ENCODE results near the gene SPG7.
"Not testable (repeated sequence)": the region's sequence is repeated elsewhere in the genome, so short reads cannot be mapped to it uniquely, and the experiment has no call there.

Gene SPG7

DNA sequence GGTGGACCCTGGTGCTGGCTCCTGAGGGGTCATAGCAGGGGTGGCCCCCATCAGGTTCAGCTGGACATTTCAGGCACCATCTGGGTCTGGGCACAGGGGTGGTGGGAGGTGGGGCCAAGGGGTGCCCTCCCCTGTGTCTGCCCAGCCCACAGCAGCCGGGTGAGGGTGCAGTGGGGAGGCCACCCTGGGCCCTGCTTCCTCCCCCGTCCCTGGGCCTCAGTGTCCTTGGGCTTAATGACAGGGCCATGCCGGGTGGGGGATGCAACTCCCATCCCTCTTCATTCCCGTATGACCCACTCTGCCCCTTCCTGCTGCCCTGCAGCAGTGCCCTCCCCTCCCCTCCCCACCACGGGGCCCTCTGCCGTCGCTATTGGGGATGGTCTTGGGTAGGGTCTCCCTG, 78.0 kb downstream of the SPG7 start:
- in situ Hi-C loops (cut with HindIII; ENCODE audit: low pct_ligation_motif_present, low sequenced_read_pairs): no loop called here
- Histone ChIP-seq H3K4me3 (ENCODE audit: low read depth, low read length) (no peak overlapping the region), H3K27ac (no peak overlapping the region), H3K36me3 (replicated peaks) (no peaks in the 10 kb centered on the region), H3K27me3 (replicated peaks) (no peaks in the 10 kb centered on the region)
- TF ChIP-seq, protein P1, sequence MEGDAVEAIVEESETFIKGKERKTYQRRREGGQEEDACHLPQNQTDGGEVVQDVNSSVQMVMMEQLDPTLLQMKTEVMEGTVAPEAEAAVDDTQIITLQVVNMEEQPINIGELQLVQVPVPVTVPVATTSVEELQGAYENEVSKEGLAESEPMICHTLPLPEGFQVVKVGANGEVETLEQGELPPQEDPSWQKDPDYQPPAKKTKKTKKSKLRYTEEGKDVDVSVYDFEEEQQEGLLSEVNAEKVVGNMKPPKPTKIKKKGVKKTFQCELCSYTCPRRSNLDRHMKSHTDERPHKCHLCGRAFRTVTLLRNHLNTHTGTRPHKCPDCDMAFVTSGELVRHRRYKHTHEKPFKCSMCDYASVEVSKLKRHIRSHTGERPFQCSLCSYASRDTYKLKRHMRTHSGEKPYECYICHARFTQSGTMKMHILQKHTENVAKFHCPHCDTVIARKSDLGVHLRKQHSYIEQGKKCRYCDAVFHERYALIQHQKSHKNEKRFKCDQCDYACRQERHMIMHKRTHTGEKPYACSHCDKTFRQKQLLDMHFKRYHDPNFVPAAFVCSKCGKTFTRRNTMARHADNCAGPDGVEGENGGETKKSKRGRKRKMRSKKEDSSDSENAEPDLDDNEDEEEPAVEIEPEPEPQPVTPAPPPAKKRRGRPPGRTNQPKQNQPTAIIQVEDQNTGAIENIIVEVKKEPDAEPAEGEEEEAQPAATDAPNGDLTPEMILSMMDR (IDR thresholded peaks at IDR 0.05; ENCODE audit: low read depth, low read length, missing control alignments): no peak
- DNase-seq: no peak

DNA sequence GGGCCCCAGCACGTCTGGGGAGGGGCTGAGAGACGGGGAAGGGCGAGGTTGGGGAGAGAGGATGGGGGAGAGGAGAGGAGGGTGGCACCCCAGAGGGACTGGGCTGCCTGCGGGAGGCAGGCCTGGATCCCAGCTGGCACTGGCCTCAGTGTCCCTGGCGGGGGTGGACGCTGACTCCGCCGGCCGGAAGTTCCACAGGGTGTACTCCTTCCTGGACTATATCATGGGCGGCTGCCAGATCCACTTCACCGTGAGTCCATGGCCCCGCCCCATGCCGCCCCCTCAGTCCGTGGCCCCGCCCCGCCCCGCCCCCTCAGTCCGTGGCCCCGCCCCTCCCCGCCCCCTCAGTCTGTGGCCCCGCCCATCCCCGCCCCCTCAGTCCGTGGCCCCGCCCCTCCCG, 78.7 kb downstream of the SPG7 start:
- no peak for DNase-seq
- TF ChIP-seq, protein P1 (IDR thresholded peaks at IDR 0.05; ENCODE audit: low read depth, low read length, missing control alignments): no peak

DNA sequence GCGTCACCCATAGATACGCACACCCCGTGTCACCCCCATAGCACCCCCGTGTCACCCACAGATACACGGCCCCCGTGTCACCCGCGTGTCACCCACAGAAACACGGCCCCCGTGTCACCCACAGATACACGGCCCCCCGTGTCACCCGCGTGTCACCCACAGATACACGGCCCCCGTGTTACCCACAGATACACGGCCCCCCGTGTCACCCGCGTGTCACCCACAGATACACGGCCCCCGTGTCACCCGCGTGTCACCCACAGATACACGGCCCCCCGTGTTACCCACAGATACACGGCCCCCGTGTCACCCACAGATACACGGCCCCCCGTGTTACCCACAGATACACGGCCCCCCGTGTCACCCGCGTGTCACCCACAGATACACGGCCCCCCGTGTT, 79.5 kb downstream of the SPG7 start:
- H3K27ac ChIP-seq; DNase-seq; in situ Hi-C loops (cut with HindIII; ENCODE audit: low pct_ligation_motif_present, low sequenced_read_pairs); H3K36me3 ChIP-seq (replicated peaks); H3K4me3 ChIP-seq (ENCODE audit: low read depth, low read length); H3K27me3 ChIP-seq (replicated peaks): not testable (repeated sequence)

More for the DNA sequence above, 78.7 kb downstream of the SPG7 start:
- in situ Hi-C loops (cut with HindIII; ENCODE audit: low pct_ligation_motif_present, low sequenced_read_pairs): no loop called here
- Histone ChIP-seq H3K27ac (no peak overlapping the region), H3K27me3 (replicated peaks) (no peaks in the 10 kb centered on the region), H3K36me3 (replicated peaks) (no peaks in the 10 kb centered on the region), H3K4me3 (ENCODE audit: low read depth, low read length) (no peak overlapping the region)

DNA sequence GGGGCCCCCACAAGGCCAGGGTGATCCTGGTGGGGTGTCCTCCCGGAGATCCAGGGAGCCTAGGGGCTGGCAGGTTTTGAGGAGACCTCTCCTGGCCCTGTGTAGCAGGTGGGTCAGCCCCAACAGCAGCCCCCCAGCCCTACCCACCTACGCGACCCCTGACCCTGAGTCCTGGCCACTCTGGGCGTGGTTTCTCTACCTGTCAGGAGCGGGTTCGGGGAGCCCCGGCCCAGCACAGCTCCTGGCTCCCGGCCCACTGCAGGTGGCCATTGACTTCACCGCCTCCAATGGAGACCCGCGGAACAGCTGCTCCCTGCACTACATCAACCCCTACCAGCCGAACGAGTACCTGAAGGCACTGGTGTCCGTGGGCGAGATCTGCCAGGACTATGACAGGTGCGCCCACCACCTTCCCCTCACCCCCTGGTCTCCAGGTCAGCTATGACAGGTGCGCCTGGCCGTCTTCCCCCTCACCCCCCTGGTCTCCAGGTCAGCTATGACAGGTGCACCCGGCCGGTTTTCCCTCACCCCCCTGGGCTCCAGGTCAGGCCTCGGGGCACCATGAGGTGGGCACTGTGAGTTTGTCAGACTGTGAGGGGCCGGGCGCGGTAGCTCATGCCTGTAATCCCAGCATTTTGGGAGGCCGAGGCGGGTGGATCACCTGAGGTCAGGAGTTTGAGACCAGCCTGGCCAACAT, 80.4 kb downstream of the SPG7 start:
- no peaks in the 10 kb centered on the region for H3K36me3 ChIP-seq (replicated peaks)
- in situ Hi-C loops (cut with HindIII; ENCODE audit: low pct_ligation_motif_present, low sequenced_read_pairs): no loop called here
- no peak for DNase-seq
- TF ChIP-seq, protein P1 (IDR thresholded peaks at IDR 0.05; ENCODE audit: low read depth, low read length, missing control alignments): no peak
- no peak overlapping the region for H3K27ac ChIP-seq
- H3K4me3 ChIP-seq (ENCODE audit: low read depth, low read length): no peak overlapping the region
- no peaks in the 10 kb centered on the region for H3K27me3 ChIP-seq (replicated peaks)

DNA sequence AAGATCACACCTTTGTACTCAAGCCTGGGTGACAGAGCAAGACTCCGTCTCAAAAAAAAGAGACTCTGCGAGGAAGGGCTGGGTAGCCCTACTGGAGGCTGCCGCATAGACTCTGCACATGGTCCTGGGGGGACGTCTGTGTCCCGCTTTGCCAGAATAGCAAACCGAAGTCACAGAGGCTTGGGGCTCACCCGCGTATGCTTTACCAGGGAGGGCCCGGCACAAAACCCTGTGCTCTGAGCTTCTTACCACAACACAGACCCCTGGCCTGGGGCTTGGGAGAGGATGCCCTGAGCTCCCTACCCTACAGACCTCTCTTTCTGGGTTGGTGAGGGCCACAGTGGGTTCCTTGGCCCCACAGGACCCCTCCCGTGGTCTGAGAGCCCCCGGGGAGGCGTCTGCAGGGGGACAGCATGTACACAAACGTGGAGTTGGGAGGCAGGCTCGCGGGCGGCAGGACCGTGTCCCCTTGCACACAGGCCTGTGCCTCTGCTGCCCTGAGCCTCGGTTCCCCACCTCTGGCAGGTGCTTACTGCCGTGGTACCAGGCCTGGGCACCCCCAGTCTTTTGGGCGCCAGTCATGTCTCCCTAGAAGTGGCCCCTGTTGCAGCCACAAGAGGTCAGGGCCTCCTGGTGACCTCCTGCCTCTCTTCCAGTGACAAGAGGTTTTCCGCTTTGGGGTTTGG, 81.2 kb downstream of the SPG7 start:
- H3K27me3 ChIP-seq (replicated peaks): no peaks in the 10 kb centered on the region
- no peaks in the 10 kb centered on the region for H3K36me3 ChIP-seq (replicated peaks)
- TF ChIP-seq, protein P1 (IDR thresholded peaks at IDR 0.05; ENCODE audit: low read depth, low read length, missing control alignments): no peak
- H3K4me3 ChIP-seq (ENCODE audit: low read depth, low read length): no peak overlapping the region
- in situ Hi-C loops (cut with HindIII; ENCODE audit: low pct_ligation_motif_present, low sequenced_read_pairs): no loop called here
- no peak overlapping the region for H3K27ac ChIP-seq
- no peak for DNase-seq

DNA sequence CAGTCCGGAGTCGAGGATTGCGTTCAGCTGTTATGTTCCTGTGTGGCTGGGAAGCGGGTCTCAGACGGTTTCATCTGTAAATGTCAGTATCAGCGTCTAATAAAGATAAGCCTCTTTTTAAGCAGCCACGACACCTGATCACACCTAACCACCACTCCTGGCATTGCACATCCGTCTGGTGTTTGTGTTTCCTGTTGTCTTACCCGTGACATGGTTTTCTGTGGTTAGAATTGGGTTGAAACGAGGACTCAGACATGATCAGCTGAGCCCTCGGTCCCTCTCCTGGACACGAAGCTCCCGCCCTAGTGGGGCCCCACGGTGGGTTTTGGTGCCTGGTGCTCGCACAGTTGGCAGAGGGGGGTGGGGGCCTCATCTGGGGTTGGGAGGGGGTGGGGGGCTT, 85.6 kb downstream of the SPG7 start:
- TF ChIP-seq, protein P1 (IDR thresholded peaks at IDR 0.05; ENCODE audit: low read depth, low read length, missing control alignments): no peak
- no peaks in the 10 kb centered on the region for H3K36me3 ChIP-seq (replicated peaks)
- DNase-seq: no peak
- H3K27me3 ChIP-seq (replicated peaks): no peaks in the 10 kb centered on the region
- in situ Hi-C loops (cut with HindIII; ENCODE audit: low pct_ligation_motif_present, low sequenced_read_pairs): no loop called here
- H3K4me3 ChIP-seq (ENCODE audit: low read depth, low read length): no peak overlapping the region
- no peak overlapping the region for H3K27ac ChIP-seq
